Lower leg skin (tissue), 3 donors: ENCODE results near the gene ZNF816.

ENCODE experiments used
- CTCF ChIP-seq, 3 donors: fragments of 450-650 bp; IDR thresholded peaks; one replicate each; pipeline ENCODE4 v1.5.1; 2016; ENCODE audit warnings: antibody characterized with exemption in 3 of 3, mild to moderate bottlenecking in 3 of 3, moderate library complexity in 2 of 3
- POLR2A ChIP-seq, 2 donors: fragments of 450-650 bp; IDR thresholded peaks; one replicate each; pipeline ENCODE4 v1.6.1; 2016 to 2017; ENCODE audit warnings: antibody characterized with exemption in 2 of 2, mild to moderate bottlenecking in 1 of 2, moderate library complexity in 1 of 2

GRCh38 chr19:52963247-52963618 is 552 bp upstream of the ZNF816 start:
- TF ChIP-seq CTCF (IDR thresholded peaks at IDR 0.05) (no peak), POLR2A (IDR thresholded peaks at IDR 0.05) (no peak)
